Measurements from ENCODE around the gene RIMBP2.

GRCh38 chr12:130480231-130480630 is 235.9 kb downstream of the RIMBP2 start:
- TF ChIP-seq CTCF (IDR thresholded peaks at IDR 0.05): no peak
- TF ChIP-seq EP300 (IDR thresholded peaks at IDR 0.05): no peak
